ENCODE measurements around the gene TULP4.
"Not testable (repeated sequence)": the region's sequence is repeated elsewhere in the genome, so short reads cannot be mapped to it uniquely, and the experiment has no call there.

Gene TULP4

DNA sequence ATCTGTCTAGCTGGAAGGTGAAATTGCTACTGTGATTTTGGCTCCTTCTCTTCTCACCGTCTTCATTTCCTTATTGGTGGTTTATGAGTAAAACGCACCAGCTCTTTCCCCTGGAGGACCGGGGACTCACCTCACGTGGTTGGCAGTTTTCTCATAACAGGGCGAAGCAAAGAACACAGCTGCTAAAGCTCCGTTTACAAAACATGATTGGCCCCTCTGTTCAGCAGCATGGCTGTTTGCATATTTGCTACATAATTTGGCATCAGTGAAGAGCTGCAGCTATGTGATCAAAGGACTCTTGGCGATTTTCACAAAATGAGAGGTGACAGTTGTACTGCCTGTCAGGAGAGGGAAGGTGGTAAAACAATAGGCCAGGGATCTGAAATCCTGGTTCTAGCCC, 227.1 kb downstream of the TULP4 start:
- DNase-seq, result peak; percentile 46

GRCh38 chr6:158539881-158540280, 227.6 kb downstream of the TULP4 start:
- no peak for DNase-seq

GRCh38 chr6:158543606-158544185, 231.4 kb downstream of the TULP4 start:
- DNase-seq, result no peak

GRCh38 chr6:158544428-158544827, 232.2 kb downstream of the TULP4 start:
- DNase-seq, result no peak

DNA sequence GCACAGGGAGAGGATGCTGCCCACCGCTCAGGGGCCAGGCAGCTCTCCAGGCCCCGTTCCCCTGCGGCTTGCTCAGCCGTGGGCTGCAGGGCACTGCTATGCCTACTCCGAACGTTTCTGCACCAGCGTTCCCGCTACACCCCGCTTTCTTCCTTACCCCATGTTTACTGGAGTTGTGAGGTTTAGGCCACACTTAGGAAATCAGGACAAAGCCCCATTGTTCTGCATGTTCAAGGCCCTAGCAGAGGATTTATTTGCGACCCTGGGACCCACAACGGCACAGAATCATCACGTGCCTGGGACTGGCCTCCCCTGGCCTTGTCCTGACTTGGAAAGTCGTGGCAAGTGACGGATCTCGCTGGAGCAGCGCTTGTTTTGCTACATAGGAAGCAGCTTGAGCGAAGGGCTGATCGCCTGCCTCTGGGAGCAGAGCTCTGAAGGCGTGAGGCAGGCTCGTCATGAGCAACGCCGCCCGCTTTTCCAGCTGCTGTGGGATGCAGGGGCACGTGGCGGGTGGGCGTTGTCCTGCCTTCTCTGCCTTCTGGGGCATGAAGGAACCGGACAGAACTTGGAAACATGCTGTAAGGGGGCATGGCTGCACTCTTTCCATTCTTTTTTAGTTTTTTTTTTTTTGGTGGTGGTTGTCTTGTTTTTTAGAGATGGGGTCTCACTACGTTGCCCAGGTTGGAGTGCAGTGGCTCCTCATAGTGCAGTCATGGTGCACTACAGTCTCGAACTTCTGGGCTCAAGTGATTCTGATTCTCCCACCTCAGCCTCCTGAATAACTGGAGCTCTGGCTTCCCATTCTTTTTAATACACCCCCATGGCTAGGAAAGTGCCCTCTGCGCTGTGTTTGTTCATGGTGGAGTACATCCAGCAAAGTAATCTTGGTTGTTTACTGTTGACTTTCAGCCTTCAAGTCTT, 233.0 kb downstream of the TULP4 start:
- DNase-seq, result no peak

DNA sequence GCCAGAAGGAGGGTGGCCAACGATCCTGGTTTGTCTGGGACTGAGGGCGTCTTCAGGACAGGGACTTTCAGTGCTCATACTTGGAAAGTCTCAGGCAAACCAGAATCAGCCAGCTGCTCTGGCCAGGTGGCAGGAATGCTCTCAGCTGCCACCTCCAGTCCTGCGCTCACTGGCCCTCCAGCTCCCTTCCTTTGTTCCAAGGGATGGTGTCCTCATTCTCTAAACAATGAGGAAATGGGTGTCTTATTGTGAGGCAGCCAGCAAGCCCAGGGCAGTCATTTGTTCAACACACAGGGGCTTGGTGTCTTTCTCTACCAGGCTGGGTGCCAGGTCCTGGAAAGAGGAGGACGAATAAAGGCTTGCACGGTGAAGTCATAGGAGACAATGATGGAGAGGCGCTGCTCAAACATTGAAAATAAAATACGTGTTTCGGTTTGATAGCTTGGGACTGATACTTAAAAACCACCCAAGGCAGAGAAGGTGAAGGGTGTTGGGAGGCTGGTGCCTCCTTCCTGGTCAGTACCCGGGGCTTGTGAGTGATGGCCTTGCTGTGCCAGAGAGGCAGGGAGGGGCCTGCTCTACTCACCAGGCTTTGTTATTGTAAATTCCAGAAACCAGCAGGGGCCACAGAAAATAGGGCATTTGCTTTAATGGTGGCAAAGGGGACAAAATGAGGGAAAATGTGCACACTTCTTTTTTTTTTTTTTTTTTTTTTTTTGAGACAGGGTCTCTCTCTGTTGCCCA, 236.3 kb downstream of the TULP4 start:
- peak; percentile 60 for DNase-seq

- no peak for DNase-seq
These were observed 240.0 kb downstream of the TULP4 start for GRCh38 chr6:158552055-158552795.

GRCh38 chr6:158552796-158553138, 240.5 kb downstream of the TULP4 start:
- DNase-seq, result no peak

DNA sequence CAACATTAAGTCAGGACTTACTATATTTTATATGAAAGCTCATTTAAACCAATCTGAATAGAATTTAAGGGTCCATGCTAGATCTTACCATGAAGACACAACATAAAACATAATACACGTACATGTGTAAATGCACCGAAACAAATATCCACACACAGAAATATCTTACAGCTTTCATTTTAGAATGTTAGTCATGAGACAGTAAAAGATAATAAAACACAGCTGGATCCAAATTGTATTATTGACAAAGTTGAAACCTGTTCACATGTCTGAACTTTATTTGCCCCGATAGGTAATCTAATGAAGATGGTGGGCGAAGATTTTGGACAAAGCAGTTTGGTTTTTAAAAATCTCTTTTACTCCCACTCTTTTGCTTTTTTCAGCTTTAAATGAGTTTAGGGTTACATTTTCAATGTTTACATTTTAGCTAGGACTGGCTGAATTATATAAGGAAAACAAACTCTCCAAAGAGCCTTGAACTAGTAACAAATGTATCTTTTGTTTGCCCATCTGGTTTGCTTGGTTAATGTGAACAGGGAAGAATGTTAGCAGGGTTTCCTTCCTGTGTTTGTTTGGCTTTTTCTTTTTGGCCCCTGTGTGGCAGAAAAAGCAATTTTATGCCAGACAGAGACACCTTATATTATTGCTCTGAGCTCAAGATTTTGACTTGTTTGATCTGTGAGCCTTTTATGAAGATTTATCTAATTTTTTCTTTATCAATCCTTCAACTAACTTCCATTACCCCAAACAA, 242.5 kb downstream of the TULP4 start:
- no peak for DNase-seq

- no peak for DNase-seq
These were observed 243.8 kb downstream of the TULP4 start for GRCh38 chr6:158556113-158556512.

DNA sequence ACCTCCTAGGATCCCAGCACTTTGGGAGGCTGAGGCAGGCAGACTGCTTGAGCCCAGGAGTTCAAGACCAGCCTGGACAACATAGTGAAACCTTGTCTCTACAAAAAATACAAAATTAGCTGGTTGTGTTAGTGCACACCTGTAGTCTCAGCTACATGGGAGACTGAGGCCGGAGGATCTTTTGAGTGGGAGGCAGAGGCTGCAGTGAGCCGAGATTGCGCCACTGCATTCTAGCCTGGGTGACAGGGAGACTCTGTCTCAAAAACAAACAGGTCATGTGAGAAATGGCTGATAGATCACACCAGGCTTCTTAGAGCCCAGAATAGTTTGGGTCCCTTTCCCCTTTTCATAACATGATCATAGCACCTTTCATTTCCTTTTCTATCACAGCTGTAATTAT, 244.8 kb downstream of the TULP4 start:
- not testable (repeated sequence) for DNase-seq

- DNase-seq, result no peak
These were observed 245.7 kb downstream of the TULP4 start for GRCh38 chr6:158557927-158558326.

- DNase-seq, result no peak
These were observed 246.4 kb downstream of the TULP4 start for GRCh38 chr6:158558415-158559306.

- no peak for DNase-seq
These were observed 247.2 kb downstream of the TULP4 start for GRCh38 chr6:158559338-158559894.

GRCh38 chr6:158559895-158560835, 247.9 kb downstream of the TULP4 start, which contains the start of gene TMEM181:
TSS of gene TMEM181 (plus strand) at chr6:158560091. CDS start at chr6:158560225, 134 bp downstream.
- DNase-seq, result peak; percentile 76

- DNase-seq, result no peak
These were observed 248.6 kb downstream of the TULP4 start for GRCh38 chr6:158560836-158561320.

All from NCI-H2107 (cell line).